GM19468 (cell line): ENCODE measurements around the gene NHS.
A peak's percentile ranks its signal among the peaks of the same experiment; 100 is the strongest.

ENCODE experiments used
- ATAC-seq: cut with Tn5 transposase; IDR thresholded peaks from one replicate; pipeline ENCODE4 v1.9.1; 2021; ENCODE audit warnings: mild to moderate bottlenecking, moderate library complexity, moderate number of reproducible peaks; ENCODE audit not compliant: unreplicated experiment; ENCODE audit errors: extremely low read depth

The NHS gene

DNA sequence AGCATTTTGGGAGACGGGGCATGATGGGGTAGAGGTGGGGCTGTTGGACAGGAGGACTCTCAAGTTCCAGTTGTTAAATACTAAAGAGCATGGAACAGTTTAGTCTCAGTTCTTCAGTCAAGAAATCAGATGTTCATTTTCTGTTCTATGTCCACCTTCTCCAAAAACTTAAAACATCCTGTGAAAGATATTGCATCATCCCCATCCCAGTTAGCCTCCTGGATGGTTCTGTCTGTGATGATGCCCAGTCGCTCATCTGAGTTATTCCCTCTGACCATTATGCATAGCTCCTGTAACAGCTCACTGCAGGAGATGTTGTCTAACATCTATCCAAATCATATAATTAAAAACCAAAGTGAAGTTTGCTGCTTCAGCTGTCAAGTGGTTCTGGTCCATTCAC, 330.2 kb downstream of the NHS start:
- ATAC-seq = no peak

DNA sequence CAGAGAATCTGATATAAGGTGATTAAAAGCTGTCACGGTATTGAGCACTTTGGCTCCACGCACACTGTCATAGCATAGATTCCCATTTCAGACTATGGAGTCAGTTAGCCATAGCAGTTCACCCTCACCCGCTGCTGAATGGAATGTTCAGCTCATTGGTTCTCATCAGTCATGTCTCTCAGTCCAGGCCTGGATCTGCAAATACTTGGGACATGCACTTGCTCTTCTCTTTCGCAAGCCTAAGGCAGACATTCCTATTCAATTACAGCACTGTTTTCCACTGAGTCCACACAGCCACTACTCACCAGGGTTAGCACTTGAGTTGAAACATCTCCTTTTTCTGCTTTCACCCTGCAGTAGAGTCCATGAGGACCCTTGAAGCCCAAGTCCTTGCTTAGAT, 331.7 kb downstream of the NHS start:
- ATAC-seq = no peak

DNA sequence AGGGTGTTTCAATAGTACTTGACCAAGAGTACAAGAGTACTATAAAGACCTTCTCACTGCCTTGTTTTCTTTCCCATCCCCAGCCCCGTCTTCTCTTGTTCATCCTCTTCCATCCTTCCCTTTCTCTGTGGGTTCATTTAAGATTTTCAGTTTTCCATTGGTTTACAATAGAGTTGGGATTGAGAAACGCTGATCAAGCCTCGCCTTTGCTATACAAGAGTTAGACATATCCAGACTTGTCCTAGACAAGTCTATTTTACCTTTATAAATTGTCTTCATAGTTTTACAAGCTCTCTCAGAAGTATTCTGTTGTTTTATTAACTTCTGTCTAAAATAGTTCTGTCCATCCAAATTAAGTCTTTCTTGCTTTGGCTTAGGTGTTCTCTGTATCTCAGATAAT, 332.7 kb downstream of the NHS start:
- ATAC-seq = no peak

- no peak for ATAC-seq
Measured at GRCh38 chrX:17710871-17711301, 335.9 kb downstream of the NHS start.

GRCh38 chrX:17713288-17713687, 338.3 kb downstream of the NHS start:
- ATAC-seq = no peak

DNA sequence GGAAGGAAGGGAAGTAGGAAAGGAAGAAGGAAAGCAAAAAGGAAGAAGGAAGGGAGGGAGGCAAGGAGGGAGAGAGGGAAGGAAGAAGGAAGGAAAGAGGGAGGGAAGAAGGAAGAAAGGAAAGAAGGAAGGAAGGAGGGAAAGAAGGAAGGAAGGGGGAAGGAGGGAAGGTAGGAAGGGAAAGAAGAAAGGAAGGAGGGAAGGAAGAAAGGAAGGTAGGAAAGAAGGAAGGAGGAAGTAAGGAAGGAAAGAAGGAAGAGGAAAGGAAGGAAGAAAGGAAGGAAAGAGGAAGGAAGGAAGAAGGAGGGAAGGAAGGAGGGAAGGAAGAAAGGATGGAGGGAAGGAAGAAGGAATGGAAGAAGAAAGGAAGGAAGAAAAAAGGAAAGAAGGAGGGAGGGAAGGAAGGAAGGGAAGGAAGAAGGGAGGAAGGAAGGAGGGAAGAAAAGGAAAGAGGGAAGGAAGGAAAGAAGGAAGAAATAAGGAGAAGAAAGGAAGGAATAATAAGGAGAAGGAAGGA, 343.7 kb downstream of the NHS start:
- ATAC-seq = no peak

DNA sequence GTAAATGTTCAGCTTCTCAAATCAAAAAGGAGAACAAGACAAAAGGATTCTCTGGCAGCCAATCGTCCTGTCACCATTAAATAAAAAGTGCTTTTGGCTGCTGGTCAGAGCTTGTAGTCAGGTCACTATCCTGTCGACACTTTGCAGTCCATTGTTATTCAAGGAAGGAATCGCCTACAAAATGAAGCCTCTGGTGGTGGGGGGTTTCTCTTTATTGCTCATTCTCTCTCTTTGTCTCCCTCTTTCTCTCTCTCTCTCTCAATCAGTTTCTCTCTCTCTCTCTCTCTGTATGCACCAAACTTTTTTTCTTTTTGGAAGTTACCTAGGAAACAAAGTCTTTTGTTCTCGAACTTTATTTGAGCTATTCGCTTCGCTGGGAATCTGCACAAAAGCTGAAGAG, 344.7 kb downstream of the NHS start:
- no peak for ATAC-seq

- ATAC-seq = no peak
Measured at GRCh38 chrX:17721715-17722114, 346.7 kb downstream of the NHS start.

GRCh38 chrX:17725181-17725580, 350.2 kb downstream of the NHS start:
- ATAC-seq = no peak

DNA sequence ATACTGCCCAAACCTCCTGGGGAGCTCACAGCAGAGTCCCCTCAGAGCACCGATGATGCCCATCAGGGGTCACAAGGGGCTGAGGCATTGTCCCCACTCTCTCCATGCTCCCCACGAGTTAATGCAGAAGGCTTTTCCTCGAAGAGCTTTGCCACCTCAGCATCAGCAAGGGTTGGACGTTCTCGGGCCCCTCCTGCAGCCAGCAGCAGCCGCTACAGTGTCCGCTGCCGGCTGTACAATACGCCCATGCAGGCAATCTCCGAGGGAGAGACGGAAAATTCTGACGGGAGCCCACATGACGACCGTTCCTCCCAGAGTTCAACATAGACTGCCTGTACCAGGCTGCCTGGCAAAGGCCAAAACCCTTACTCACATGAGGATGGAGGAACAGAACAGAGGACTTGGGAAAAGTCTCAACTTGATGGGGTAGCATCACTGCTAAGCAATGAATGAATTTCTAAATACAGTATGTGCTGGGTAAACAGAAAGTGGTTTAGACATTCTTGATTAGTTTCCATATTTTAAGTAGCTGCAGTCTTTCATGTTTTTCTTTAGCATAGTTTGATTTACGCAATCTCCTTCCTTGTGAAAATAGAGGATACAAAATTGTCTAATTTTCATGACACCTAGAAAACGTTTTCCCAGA, 357.3 kb downstream of the NHS start:
- ATAC-seq = no peak

DNA sequence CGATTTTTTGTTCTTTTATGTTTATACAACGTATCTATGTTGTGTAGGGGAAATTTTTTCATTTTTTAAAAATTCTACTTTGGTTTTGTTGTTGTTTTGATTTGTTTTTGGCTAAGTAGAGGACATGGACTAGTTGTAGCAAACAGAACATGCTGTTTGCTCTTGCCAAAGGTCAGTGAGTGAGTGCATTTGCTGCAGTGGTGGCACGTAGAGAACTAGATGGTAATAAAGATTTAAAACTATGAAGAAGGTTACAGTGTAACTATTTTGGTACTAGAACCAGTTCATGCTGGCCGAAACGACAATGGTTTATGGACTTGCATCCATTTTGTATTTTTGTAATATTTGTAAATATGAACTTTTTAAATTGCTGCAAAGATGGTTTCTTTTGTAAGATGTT, 360.4 kb downstream of the NHS start:
- ATAC-seq = no peak

DNA sequence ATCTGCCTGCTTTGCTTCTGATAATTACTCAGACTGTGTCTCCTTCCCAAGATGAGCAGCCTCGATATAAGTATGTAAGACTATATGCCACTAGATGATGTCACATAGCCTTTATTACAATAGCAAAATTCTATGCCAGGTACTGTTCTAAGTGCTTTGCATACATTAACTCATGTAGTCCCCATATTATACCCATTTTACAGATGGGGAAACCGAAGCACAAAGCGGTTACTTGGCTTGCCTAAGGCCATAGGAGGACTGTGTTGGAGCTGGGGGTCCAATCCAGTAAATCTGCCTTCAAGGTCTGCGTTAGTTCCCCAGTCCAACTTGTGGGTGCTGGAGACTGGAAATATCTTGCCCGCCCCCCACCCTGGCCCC, 361.5 kb downstream of the NHS start:
- ATAC-seq = no peak

GRCh38 chrX:17736856-17737709, 362.1 kb downstream of the NHS start, which contains the start of gene SCML1:
Gene SCML1 (plus strand): TSS chrX:17737493. CDS start chrX:17744187, 6,694 bp downstream.
- ATAC-seq = peak; percentile 68

DNA sequence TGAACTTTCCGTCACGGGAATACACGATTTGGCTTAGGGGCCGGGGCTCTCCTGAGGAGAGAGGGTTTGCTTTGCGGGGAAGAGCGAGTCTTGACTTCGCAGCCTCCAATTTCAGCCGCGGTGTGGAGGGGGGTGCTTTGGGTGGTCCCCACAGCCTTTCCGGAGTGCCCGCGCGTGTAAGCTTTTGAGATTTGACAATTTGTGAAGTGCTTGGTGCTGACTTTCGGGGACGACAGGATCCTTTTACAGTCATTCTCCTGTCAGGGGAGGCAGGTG, 362.6 kb downstream of the NHS start:
- ATAC-seq = no peak

DNA sequence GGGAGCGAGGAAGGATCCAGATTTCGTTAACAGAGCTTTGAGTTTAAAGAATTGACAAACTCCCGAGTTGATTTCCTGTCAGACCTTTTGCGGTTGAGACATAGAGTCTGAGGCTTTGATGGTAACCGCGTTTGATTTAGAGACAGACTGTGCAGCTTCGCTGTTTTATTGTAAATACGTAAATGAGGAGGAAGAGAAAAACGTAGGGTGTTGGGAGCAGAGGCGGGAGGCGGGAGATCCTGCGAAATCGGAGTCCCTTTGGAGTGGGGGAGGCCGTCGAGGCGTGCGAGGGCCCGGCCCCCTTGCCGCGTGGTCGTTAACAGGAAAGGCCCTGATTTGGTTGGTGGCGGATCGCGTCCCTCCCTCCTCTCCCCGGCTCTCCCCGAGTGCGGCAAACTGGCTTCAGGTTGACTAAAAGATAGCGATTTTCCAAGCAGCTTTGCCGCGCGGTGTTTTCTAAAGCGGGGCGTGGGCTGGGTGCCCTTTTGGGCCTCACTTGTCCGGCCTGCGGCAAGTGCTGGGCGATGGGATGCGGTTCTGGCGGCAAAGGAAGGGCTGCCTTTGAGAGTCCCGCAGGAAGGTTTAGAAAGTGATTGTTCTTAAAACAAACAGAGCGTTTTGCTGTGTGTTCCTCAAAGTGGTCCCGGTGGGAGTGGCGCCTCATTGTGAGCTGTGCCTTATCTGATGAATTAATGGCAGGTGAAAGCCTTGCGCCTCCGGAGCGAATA, 363.1 kb downstream of the NHS start:
- no peak for ATAC-seq

- no peak for ATAC-seq
Measured at GRCh38 chrX:17738737-17739535, 363.9 kb downstream of the NHS start.

GRCh38 chrX:17740137-17741122, 365.4 kb downstream of the NHS start:
- ATAC-seq = no peak

- ATAC-seq = no peak
Measured at GRCh38 chrX:17741123-17741511, 366.1 kb downstream of the NHS start.

GRCh38 chrX:17743913-17744312, 368.9 kb downstream of the NHS start:
- no peak for ATAC-seq
